ENCODE data around the gene INHA.

DNA sequence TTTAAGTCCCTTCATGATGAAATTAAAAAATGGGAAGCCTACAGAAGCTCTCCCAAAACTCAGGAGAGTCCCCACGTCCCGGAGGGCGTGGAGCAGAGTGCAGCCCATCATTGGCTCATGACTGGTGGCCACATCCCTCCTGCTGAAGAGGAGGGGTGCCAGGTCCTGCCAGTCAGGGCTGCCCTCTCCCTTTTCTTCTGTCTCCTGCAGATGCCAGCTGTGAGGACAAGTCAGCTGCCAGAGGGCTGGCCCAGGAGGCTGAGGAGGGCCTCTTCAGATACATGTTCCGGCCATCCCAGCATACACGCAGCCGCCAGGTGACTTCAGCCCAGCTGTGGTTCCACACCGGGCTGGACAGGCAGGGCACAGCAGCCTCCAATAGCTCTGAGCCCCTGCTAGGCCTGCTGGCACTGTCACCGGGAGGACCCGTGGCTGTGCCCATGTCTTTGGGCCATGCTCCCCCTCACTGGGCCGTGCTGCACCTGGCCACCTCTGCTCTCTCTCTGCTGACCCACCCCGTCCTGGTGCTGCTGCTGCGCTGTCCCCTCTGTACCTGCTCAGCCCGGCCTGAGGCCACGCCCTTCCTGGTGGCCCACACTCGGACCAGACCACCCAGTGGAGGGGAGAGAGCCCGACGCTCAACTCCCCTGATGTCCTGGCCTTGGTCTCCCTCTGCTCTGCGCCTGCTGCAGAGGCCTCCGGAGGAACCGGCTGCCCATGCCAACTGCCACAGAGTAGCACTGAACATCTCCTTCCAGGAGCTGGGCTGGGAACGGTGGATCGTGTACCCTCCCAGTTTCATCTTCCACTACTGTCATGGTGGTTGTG lies 2.6 kb downstream of the INHA start:
- TF ChIP-seq CTCF (IDR thresholded peaks at IDR 0.05; ENCODE audit: insufficient read depth, low read depth, low read length) (no peak), EZH2 (IDR thresholded peaks at IDR 0.05; ENCODE audit: insufficient read depth, low read length) (no peak)

Measured in astrocyte (in vitro differentiated cells and primary cell).